ENCODE results near the gene NGLY1.

- no peak for TF ChIP-seq CTCF (IDR thresholded peaks at IDR 0.05)
- TF ChIP-seq POLR2AphosphoS5 (IDR thresholded peaks at IDR 0.05; ENCODE audit: low read depth, low read length): no peak
- TF ChIP-seq TCF7L2 (IDR thresholded peaks at IDR 0.05; ENCODE audit: low read depth, low read length): no peak
- TF ChIP-seq, protein P1, sequence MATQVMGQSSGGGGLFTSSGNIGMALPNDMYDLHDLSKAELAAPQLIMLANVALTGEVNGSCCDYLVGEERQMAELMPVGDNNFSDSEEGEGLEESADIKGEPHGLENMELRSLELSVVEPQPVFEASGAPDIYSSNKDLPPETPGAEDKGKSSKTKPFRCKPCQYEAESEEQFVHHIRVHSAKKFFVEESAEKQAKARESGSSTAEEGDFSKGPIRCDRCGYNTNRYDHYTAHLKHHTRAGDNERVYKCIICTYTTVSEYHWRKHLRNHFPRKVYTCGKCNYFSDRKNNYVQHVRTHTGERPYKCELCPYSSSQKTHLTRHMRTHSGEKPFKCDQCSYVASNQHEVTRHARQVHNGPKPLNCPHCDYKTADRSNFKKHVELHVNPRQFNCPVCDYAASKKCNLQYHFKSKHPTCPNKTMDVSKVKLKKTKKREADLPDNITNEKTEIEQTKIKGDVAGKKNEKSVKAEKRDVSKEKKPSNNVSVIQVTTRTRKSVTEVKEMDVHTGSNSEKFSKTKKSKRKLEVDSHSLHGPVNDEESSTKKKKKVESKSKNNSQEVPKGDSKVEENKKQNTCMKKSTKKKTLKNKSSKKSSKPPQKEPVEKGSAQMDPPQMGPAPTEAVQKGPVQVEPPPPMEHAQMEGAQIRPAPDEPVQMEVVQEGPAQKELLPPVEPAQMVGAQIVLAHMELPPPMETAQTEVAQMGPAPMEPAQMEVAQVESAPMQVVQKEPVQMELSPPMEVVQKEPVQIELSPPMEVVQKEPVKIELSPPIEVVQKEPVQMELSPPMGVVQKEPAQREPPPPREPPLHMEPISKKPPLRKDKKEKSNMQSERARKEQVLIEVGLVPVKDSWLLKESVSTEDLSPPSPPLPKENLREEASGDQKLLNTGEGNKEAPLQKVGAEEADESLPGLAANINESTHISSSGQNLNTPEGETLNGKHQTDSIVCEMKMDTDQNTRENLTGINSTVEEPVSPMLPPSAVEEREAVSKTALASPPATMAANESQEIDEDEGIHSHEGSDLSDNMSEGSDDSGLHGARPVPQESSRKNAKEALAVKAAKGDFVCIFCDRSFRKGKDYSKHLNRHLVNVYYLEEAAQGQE (IDR thresholded peaks at IDR 0.05; ENCODE audit: insufficient read depth in 1 of 2, low read depth in 2 of 2, low read length in 1 of 2): no peak
These were observed 57.4 kb downstream of the NGLY1 start for GRCh38 chr3:25725810-25726209.

Measured in Panc1 (cell line).